ENCODE results near the gene XK. TPM values are rescaled to one million over a fixed set of nuclear protein-coding genes. Genes with fewer than 3 reads are reported as not detected.

Gene XK
- total RNA-seq, 2 experiments from 2014 or later, result 0.09 to 0.14 TPM

DNA sequence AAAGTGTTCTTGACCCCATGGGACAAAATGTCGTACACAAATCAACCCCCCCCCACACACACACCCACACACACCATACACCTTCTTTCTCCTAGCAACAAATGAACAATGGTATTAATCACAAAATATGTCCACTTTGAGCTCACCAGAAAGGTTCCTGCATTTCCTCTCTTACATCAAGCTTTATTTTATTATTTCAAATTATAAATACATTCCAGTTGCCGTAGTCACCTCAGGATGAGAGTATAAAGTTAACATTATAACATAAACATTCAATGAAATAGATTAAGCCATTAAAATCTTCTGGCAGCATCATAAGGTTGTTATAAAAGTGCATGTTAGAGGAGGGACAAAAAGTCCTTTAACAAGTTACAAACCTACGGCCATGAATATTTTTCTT is 7.3 kb downstream of the XK start:
- H3K36me3 Mint-ChIP-seq, result no peaks in the 10 kb centered on the region
- DNase-seq (no peak), ATAC-seq (no peak)
- no peaks in the 10 kb centered on the region for H3K4me1 Mint-ChIP-seq
- CTCF ChIA-PET, result no interaction called here
- no peak overlapping the region for H3K4me3 Mint-ChIP-seq
- no peaks in the 10 kb centered on the region for H3K9me3 Mint-ChIP-seq (ENCODE audit: low read depth)
- no peak overlapping the region for H3K27ac Mint-ChIP-seq
- no peaks in the 10 kb centered on the region for H3K27me3 Mint-ChIP-seq

DNA sequence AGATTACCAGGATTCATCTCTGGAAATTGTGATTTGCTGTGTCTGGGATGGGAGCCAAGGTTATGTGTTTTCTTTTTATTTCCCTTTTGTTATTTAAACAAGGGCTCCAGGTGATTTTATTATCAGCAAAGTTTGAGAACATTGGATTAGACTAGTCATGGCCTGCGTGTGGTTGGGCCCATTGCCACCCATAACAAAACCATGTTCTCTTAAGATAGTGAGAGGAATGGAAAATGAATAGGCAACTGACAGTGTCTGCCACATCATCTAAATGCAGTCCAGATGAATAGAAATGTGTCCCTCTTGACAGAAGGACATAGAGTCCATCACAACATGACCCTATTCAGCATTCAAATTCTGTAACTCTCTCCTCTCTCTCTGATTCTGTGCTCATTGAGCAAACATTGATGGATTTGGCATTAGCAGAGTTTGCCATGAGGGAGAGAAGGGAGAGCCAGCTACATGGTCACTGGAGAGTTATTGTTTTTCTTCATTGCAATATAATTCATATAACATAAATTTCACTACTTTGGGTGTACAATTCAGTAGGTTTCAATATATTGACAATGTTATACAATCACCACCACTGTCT is 11.7 kb downstream of the XK start:
- CTCF ChIA-PET, result no interaction called here
- ATAC-seq (no peak), DNase-seq (no peak)
- Mint-ChIP-seq H3K36me3 (no peaks in the 10 kb centered on the region), H3K27me3 (no peaks in the 10 kb centered on the region), H3K4me3 (no peak overlapping the region), H3K27ac (no peak overlapping the region), H3K4me1 (no peaks in the 10 kb centered on the region), H3K9me3 (ENCODE audit: low read depth) (no peaks in the 10 kb centered on the region)

DNA sequence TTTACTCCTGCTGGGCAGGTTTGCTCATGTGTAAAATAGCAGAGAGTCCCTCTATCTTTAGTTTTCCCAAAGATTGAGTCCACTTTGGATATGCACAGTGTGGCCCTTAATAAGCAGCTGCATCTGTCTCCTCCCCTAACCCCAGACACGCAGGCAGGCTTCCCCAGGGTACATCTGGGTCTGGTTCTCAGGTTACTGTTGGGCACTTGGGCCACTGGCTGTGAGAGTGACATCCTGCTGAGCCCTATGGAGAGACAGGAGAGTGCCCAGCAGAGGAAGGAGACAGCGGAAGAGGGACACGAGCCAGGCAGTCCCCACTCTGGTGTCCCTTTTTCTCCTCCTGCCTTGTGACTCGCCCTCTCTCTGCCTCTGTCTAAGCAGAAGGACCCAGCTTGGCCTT is 16.0 kb downstream of the XK start:
- Mint-ChIP-seq H3K27me3 (no peaks in the 10 kb centered on the region), H3K4me1 (no peaks in the 10 kb centered on the region), H3K36me3 (no peaks in the 10 kb centered on the region), H3K9me3 (ENCODE audit: low read depth) (no peaks in the 10 kb centered on the region), H3K4me3 (no peak overlapping the region), H3K27ac (no peak overlapping the region)
- DNase-seq, result no peak
- ATAC-seq, result no peak
- CTCF ChIA-PET, result no interaction called here

DNA sequence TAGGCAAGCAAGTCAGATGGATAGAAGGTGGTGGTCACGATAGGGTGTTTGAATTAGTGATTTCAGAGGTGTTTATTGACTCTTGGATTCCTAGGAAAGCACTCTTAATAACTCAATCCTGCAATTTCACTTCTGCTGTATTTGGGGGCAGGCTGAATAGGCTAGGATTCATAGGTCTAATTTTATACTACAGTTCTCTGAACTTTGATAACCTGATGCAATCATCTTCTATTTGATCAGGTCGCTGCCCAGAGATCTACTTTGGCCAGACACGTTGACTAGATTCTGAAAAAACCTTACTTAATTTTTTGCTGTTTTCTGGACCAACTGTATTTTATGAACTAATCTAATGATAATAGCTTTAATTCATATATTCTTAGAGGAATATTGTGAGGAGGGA is 26.4 kb downstream of the XK start:
- CTCF ChIA-PET, result no interaction called here
- Mint-ChIP-seq H3K4me1 (peaks cover 2% of the 10 kb centered on the region), H3K36me3 (no peaks in the 10 kb centered on the region)

DNA sequence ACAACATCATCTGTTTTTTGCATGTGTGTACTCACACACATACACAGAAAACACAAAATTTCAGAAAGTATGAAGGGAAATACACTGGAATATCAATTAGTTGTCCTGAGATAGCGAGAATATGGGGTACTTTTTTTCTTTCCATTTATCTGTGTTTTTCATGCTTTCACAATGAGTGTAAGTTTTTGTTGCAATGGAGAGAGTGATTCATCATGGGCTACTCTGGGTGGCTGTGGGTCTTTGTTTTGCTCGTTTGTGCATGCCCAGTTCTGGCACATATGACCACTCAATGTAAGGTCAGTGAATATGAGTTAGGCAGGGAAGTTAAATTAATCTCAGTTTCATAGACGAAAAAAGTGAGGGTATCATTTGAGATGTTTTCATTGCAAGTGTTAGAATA is 26.9 kb downstream of the XK start:
- no peak overlapping the region for H3K4me3 Mint-ChIP-seq
- ATAC-seq (no peak), DNase-seq (no peak)
- H3K4me1 Mint-ChIP-seq, result peaks cover 2% of the 10 kb centered on the region
- H3K27me3 Mint-ChIP-seq, result peaks cover 3% of the 10 kb centered on the region
- H3K9me3 Mint-ChIP-seq (ENCODE audit: low read depth), result no peaks in the 10 kb centered on the region
- H3K36me3 Mint-ChIP-seq, result no peaks in the 10 kb centered on the region
- CTCF ChIA-PET, result no interaction called here
- no peak overlapping the region for H3K27ac Mint-ChIP-seq

More for the DNA sequence above, 26.4 kb downstream of the XK start:
- Mint-ChIP-seq H3K27ac (no peak overlapping the region), H3K4me3 (no peak overlapping the region), H3K9me3 (ENCODE audit: low read depth) (no peaks in the 10 kb centered on the region), H3K27me3 (peaks cover 3% of the 10 kb centered on the region)
- DNase-seq (no peak), ATAC-seq (no peak)

DNA sequence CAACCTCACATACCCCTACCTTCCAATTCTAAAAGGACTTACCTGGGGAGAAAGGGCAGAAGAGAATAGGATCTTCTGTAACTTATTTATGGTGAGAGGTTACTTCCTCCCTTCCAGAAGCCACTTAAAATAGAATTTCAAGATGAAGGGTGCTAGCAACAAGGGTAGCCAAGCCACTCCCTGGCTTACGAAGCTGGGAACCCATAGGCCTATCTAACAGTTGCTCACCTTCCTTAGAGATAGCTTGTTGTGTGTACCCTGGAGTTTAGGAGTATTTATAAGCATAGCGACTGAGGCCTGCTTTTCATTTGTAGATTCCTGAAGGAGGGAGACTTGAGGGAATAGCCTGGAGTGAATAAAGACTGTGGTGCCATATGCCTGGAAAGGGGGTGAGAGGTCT is 28.9 kb downstream of the XK start:
- Mint-ChIP-seq H3K27ac (no peak overlapping the region), H3K9me3 (ENCODE audit: low read depth) (peaks cover 3% of the 10 kb centered on the region), H3K27me3 (peaks cover 6% of the 10 kb centered on the region), H3K4me3 (no peak overlapping the region), H3K36me3 (peaks cover 2% of the 10 kb centered on the region), H3K4me1 (peaks cover 2% of the 10 kb centered on the region)
- DNase-seq, result no peak
- no peak for ATAC-seq
- CTCF ChIA-PET, result no interaction called here

DNA sequence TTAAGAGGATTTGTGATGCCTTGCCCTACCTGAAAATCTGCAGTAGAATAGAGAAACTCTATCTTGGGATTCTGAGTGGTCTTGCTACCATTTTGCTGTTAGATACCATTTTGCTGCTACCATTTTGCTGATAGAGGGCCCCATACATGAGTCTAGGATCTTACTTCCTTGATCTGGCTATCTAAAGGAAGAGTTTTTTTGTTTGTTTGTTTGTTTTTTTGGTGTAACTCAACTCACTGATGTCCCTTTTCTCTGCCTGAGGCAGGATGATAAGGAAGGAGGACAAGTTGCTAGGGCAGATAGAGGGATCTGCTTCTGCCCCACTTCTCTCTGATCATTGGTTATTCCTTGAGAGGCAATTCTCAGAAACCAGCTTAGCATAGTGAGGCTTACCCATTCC is 31.0 kb downstream of the XK start:
- no peak overlapping the region for H3K4me3 Mint-ChIP-seq
- peaks cover 2% of the 10 kb centered on the region for H3K36me3 Mint-ChIP-seq
- CTCF ChIA-PET, result no interaction called here
- DNase-seq, result no peak
- no peak overlapping the region for H3K27ac Mint-ChIP-seq
- ATAC-seq, result no peak
- peaks cover 2% of the 10 kb centered on the region for H3K4me1 Mint-ChIP-seq
- peaks cover 3% of the 10 kb centered on the region for H3K27me3 Mint-ChIP-seq
- peaks cover 3% of the 10 kb centered on the region for H3K9me3 Mint-ChIP-seq (ENCODE audit: low read depth)

DNA sequence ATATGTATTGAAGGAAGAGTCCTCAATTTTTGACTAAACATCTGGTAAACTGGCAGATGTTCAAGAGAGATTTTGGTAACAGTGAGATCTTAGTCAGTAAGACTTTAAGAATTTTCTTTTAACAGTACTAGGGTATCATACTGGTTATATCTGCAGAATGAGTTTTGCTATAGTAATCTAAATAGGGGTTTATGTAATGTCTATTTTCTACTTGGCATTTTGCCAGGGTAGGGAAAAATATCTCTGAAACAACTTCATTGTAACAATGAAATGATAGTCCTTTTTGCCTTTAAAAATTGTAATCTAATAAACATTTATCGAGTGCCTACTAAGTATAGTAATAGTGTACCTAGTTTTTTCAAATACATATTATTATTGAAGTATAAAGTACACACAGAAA is 32.1 kb downstream of the XK start:
- CTCF ChIA-PET, result no interaction called here
- H3K4me1 Mint-ChIP-seq, result no peaks in the 10 kb centered on the region
- no peak for ATAC-seq
- no peak overlapping the region for H3K4me3 Mint-ChIP-seq
- no peak overlapping the region for H3K27ac Mint-ChIP-seq
- H3K9me3 Mint-ChIP-seq (ENCODE audit: low read depth), result peaks cover 3% of the 10 kb centered on the region
- peaks cover 2% of the 10 kb centered on the region for H3K36me3 Mint-ChIP-seq
- H3K27me3 Mint-ChIP-seq, result peaks cover 7% of the 10 kb centered on the region
- no peak for DNase-seq

DNA sequence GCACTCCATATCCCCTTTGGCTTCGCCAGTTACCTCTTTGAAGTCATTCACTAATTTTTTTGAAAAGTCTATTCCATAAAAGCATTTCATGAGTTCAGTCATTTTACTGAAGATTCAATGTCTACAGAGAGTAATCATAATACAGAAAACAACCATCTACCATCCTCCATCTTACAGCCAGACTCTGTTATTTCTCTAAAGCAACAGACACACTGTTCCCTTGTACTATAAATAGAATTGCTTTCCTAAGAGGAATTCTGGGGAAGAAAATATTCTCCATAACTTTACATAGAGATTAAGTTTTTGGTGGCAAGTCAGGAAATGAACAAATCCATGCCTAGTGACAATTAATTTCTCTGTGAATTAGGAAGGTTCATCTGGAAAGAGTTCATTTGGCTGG is 37.0 kb downstream of the XK start:
- DNase-seq, result no peak
- no peak for ATAC-seq
- Mint-ChIP-seq H3K36me3 (peaks cover 2% of the 10 kb centered on the region), H3K4me1 (no peaks in the 10 kb centered on the region), H3K27me3 (peaks cover 9% of the 10 kb centered on the region), H3K4me3 (no peak overlapping the region), H3K9me3 (ENCODE audit: low read depth) (peaks cover 3% of the 10 kb centered on the region), H3K27ac (no peak overlapping the region)
- CTCF ChIA-PET, result no interaction called here

DNA sequence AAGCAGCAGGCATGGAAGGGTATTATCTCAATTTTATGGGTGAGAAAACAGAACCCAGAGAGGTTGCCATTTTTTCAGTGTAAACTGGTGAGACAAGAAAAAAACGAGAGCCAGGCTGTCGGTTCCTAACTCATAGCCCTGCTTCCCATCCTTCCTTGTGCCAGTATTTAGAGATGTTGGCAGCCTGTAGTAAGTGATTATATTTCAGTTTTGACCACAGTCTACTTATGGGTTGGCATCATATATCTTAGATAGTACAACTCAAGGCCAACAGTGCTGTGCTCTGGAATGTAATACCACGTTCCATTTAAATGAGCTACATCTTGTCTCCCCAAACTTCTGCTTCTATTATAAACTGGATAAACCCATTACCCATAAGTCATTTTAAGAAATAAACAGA is 40.8 kb downstream of the XK start:
- DNase-seq (no peak), ATAC-seq (no peak)
- Mint-ChIP-seq H3K4me1 (no peaks in the 10 kb centered on the region), H3K36me3 (no peaks in the 10 kb centered on the region), H3K9me3 (ENCODE audit: low read depth) (no peaks in the 10 kb centered on the region), H3K4me3 (no peak overlapping the region), H3K27ac (no peak overlapping the region), H3K27me3 (peaks cover 6% of the 10 kb centered on the region)
- CTCF ChIA-PET, result no interaction called here

DNA sequence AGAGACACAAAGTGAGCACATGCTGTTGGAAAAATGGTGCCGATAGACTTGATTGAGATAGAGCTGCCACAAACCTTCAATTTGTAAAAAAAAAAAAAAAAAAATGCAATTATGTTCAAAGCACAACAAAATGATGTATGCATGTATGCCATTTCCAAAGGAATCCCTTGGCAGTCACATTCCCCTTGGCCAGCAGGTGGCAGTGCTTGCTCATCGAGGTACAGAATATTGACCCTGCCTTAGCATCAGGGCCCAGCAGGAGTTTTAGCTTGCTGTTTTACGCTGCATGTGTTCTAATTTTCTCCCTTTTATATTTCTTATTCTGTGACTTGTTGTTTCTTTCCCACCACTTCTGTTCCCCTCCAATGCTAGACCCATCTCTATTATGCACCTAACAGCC is 59.8 kb downstream of the XK start:
- H3K4me3 Mint-ChIP-seq, result no peak overlapping the region
- CTCF ChIA-PET, result interaction anchor here (0.7 to 5.4 kb wide), 17 partner anchors 9 to 174 kb away, joined by 3 to 107 read pairs (median 4); partner anchors contain the start of gene LANCL3
- ATAC-seq, result peak; percentile 94
- H3K27ac Mint-ChIP-seq, result peak overlapping the region; percentile 78
- peaks cover 17% of the 10 kb centered on the region for H3K4me1 Mint-ChIP-seq
- DNase-seq, result peak; percentile 87
- H3K9me3 Mint-ChIP-seq (ENCODE audit: low read depth), result no peaks in the 10 kb centered on the region
- H3K36me3 Mint-ChIP-seq, result no peaks in the 10 kb centered on the region
- peaks cover 12% of the 10 kb centered on the region for H3K27me3 Mint-ChIP-seq

DNA sequence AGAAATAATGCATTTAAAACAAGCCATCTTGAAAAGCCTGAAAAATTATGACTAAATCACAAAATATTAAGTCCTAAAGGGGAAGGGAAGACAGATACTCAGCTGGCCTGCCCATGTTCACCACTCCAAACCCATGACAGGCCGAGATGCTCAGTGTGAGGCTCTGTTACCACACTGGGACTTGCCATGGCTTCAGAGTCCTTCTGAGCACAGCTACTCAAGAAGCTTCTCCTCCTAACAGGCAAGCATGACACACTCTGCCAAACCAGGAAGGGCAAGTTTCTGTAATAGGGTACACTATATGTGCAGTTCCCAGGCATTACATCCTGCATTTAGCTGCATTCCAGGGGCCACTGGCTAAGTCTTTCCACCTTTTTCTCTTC is 60.2 kb downstream of the XK start:
- DNase-seq (no peak), ATAC-seq (peak; percentile 50)

DNA sequence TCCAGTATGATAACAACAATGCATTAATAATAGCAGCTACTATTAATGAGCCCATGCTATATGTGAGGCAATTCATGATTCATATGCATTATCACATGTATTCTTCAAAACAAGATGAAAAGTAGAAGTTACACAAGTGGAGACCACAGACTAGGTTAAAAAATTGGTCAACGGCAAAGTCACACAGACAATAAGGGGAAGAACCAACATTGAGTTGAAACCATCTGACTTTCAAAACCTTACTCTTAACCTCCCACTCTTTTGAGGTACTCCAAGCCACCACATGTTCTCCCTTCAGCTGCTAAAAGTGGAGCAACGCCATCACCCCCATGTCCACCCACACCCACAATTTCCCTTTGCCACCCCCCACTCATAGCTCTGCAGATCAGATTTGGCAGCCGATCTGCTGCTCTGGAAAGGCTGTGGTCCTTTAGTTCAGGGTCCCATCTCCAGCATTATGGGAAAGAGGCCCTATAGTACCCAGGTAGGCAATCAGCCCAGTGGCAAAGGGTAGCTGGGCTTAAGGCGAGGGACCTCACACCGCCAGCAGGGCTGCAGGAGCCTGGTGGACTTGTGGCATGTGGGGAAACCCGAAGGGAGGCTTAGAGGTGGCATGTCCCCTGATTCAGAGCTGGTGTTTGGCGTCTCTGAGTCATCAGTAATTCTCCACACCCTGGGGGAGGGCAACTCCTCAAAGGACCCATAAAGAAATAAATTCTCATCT is 60.8 kb downstream of the XK start:
- Mint-ChIP-seq H3K9me3 (ENCODE audit: low read depth) (no peaks in the 10 kb centered on the region), H3K4me1 (peaks cover 18% of the 10 kb centered on the region), H3K27ac (peak overlapping the region; percentile 78), H3K36me3 (no peaks in the 10 kb centered on the region), H3K27me3 (peaks cover 5% of the 10 kb centered on the region), H3K4me3 (no peak overlapping the region)
- CTCF ChIA-PET, result interaction anchor here (0.9 to 5.4 kb wide), 11 partner anchors 9 to 175 kb away, joined by 3 to 107 read pairs (median 4); partner anchors contain the start of gene LANCL3
- peak; percentile 50 for ATAC-seq
- DNase-seq, result peak; percentile 52

More for the DNA sequence above, 60.2 kb downstream of the XK start:
- H3K27ac Mint-ChIP-seq, result peak overlapping the region; percentile 78
- no peaks in the 10 kb centered on the region for H3K36me3 Mint-ChIP-seq
- H3K27me3 Mint-ChIP-seq, result peaks cover 7% of the 10 kb centered on the region
- CTCF ChIA-PET, result interaction anchor here (0.7 to 5.4 kb wide), 17 partner anchors 8 to 174 kb away, joined by 3 to 107 read pairs (median 4); partner anchors contain the start of gene LANCL3
- peaks cover 17% of the 10 kb centered on the region for H3K4me1 Mint-ChIP-seq
- no peaks in the 10 kb centered on the region for H3K9me3 Mint-ChIP-seq (ENCODE audit: low read depth)
- no peak overlapping the region for H3K4me3 Mint-ChIP-seq

DNA sequence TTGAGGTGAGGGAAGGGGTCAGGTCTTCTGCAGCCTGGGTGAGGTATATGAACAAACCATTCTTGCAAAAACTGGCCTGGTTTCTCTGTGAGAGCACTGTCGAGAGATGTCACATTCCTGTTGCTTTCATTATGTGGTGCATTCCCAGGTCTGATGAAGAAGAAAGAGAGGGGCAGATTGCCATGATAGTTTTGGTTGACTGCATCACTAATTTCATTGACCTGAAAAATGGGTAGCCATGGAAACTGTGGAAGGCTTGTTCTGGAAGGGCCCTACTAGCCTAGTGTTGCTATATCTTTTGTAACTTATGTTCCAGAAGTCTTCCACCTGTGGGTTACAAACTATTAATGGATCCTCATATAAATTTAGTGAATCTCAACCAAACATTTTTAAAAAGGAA is 61.4 kb downstream of the XK start:
- ATAC-seq (no peak), DNase-seq (no peak)
- Mint-ChIP-seq H3K9me3 (ENCODE audit: low read depth) (no peaks in the 10 kb centered on the region), H3K4me1 (peaks cover 23% of the 10 kb centered on the region), H3K27ac (no peak overlapping the region), H3K4me3 (no peak overlapping the region), H3K27me3 (peaks cover 1% of the 10 kb centered on the region), H3K36me3 (peaks cover 2% of the 10 kb centered on the region)
- CTCF ChIA-PET, result interaction anchor here (1.8 to 5.4 kb wide), 3 partner anchors 9 to 81 kb away, joined by 8 to 107 read pairs (median 14); no protein-coding TSS in a partner anchor
